ENCODE results near the gene WNT7A. TPM values are rescaled to one million over a fixed set of nuclear protein-coding genes. Genes with fewer than 3 reads are reported as not detected.

The WNT7A gene
- total RNA-seq, 1 experiment from 2014 or later = 0.34 TPM

GRCh38 chr3:13818919-13819318 lies 61.0 kb downstream of the WNT7A start:
- H3K9me3 ChIP-seq (ENCODE audit: control insufficient read depth in 1 of 2, insufficient read depth in 1 of 2, low read depth in 1 of 2, low read length in 2 of 2) = peaks cover 20 to 21% of the 10 kb centered on the region in 2 experiments; a peak in 3 of 4 replicates
- H3K27ac ChIP-seq (ENCODE audit: low read depth, low read length) = no peak overlapping the region
- no peak overlapping the region for H3K4me3 ChIP-seq (replicated peaks in 1 of 2; ENCODE audit: low read depth in 1 of 2, low read length in 2 of 2)
- ChIA-PET RAD21 (ENCODE audit: low non-redundant PET in 1 of 2, low total read pairs in 2 of 2, uncharacterized antibody in 2 of 2, unreplicated experiment in 2 of 2) (no interaction called here), POLR2A (no interaction called here), CTCF (no interaction called here)
- intact Hi-C loops (cut with micrococcal nuclease) = no loop called here
- H4K20me1 ChIP-seq (ENCODE audit: insufficient read depth) = no peaks in the 10 kb centered on the region
- ATAC-seq (no peak), DNase-seq (ENCODE audit: low read depth, low spot score) (no peak)
- H3K79me2 ChIP-seq (ENCODE audit: insufficient read depth, low read length) = no peaks in the 10 kb centered on the region
- no peaks in the 10 kb centered on the region for H3K27me3 ChIP-seq (ENCODE audit: insufficient read depth, low read length)
- H3K4me2 ChIP-seq (ENCODE audit: low read length) = no peak overlapping the region
- TF ChIP-seq SP1 (IDR thresholded peaks at IDR 0.05; ENCODE audit: low read depth) (no peak), POLR2A (IDR thresholded peaks at IDR 0.05; ENCODE audit: borderline replicate concordance, extremely low read depth, insufficient read depth, insufficient read length) (no peak), SIN3A (IDR thresholded peaks at IDR 0.05; ENCODE audit: low read depth) (no peak), CBX3 (IDR thresholded peaks at IDR 0.05; ENCODE audit: low read depth) (no peak)
- BruUV-seq (replicated peaks) = no TSS peak
- H2AFZ ChIP-seq (ENCODE audit: low read depth, low read length, poor library complexity, severe bottlenecking) = no peak overlapping the region
- H3K36me3 ChIP-seq (ENCODE audit: control insufficient read depth in 1 of 2, insufficient read depth in 2 of 2, low read length in 2 of 2) = no peaks in the 10 kb centered on the region
- peaks cover 0 to 33% of the 10 kb centered on the region in 2 experiments; a peak in 1 of 4 replicates for H3K4me1 ChIP-seq (ENCODE audit: control insufficient read depth in 1 of 2, insufficient read depth in 2 of 2, low read length in 2 of 2)
- H3K9me2 ChIP-seq (ENCODE audit: insufficient read depth) = no peaks in the 10 kb centered on the region
- H3K9ac ChIP-seq (ENCODE audit: low read length) = no peak overlapping the region

DNA sequence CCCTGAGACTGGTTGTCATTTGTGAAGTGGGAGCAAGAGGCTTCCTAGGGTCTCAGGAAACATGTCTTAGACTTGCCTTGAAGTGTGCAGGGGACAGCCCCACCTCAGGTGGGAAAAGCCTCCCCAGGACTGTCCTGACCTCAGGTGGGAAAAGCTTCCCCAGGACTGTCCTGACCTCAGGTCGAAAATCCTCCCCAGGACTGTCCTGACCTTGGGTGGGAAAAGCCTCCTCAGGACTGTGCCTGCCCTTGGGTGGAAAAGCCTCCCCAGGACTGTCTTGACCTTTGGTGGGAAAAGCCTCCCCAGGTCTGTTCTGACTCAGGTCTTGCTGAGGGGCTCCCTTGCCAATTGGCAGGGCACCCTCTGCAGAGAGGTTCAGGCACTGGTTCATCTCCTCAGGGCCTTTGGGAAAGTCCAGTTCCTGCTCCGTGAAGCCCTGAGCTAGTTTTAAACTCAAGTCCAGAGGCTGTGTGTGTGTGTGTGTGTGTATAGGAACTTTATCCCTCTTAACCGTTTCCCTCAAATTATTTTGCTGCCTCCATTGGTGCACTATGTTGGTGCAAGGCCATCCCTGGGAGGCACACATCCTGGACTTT lies 64.7 kb downstream of the WNT7A start:
- TF ChIP-seq JUND (IDR thresholded peaks at IDR 0.05) (no peak), ATF3 (IDR thresholded peaks at IDR 0.05) (no peak), CBX3 (IDR thresholded peaks at IDR 0.05; ENCODE audit: low read depth) (peak; percentile 90), REST (IDR thresholded peaks at IDR 0.05; ENCODE audit: low read depth) (no peak), CTCF (IDR thresholded peaks at IDR 0.05 in 2 of 3, conservative IDR thresholded peaks at IDR 0.05 in 1 of 3; ENCODE audit: borderline replicate concordance in 1 of 3, insufficient read depth in 1 of 3, low read depth in 2 of 3, low read length in 2 of 3) (no peak), POLR2A (IDR thresholded peaks at IDR 0.05; ENCODE audit: borderline replicate concordance, extremely low read depth, insufficient read depth, insufficient read length) (no peak), FOSL1 (IDR thresholded peaks at IDR 0.05; ENCODE audit: low read depth) (no peak), ZNF274 (IDR thresholded peaks at IDR 0.05; ENCODE audit: low read depth, low read length) (no peak)
- no peak overlapping the region for H3K4me2 ChIP-seq (ENCODE audit: low read length)
- ChIA-PET RAD21 (ENCODE audit: low non-redundant PET in 1 of 2, low total read pairs in 2 of 2, uncharacterized antibody in 2 of 2, unreplicated experiment in 2 of 2) (no interaction called here), CTCF (no interaction called here), POLR2A (no interaction called here)
- intact Hi-C loops (cut with micrococcal nuclease) = no loop called here
- H3K4me1 ChIP-seq (ENCODE audit: control insufficient read depth in 1 of 2, insufficient read depth in 2 of 2, low read length in 2 of 2) = no peaks in the 10 kb centered on the region
- no peaks in the 10 kb centered on the region for H3K36me3 ChIP-seq (ENCODE audit: control insufficient read depth in 1 of 2, insufficient read depth in 2 of 2, low read length in 2 of 2)
- no peak overlapping the region for H3K4me3 ChIP-seq (replicated peaks in 1 of 2; ENCODE audit: low read depth in 1 of 2, low read length in 2 of 2)
- no peaks in the 10 kb centered on the region for H4K20me1 ChIP-seq (ENCODE audit: insufficient read depth)
- H3K9me2 ChIP-seq (ENCODE audit: insufficient read depth) = no peaks in the 10 kb centered on the region
- H3K27me3 ChIP-seq (ENCODE audit: insufficient read depth, low read length) = no peaks in the 10 kb centered on the region
- no peak for DNase-seq (ENCODE audit: low read depth, low spot score)
- H2AFZ ChIP-seq (ENCODE audit: low read depth, low read length, poor library complexity, severe bottlenecking) = no peak overlapping the region
- H3K79me2 ChIP-seq (ENCODE audit: insufficient read depth, low read length) = no peaks in the 10 kb centered on the region
- H3K27ac ChIP-seq (ENCODE audit: low read depth, low read length) = no peak overlapping the region
- no TSS peak for BruUV-seq (replicated peaks)
- H3K9ac ChIP-seq (ENCODE audit: low read length) = no peak overlapping the region
- peaks cover 23 to 26% of the 10 kb centered on the region in 2 experiments; a peak in 3 of 4 replicates for H3K9me3 ChIP-seq (ENCODE audit: control insufficient read depth in 1 of 2, insufficient read depth in 1 of 2, low read depth in 1 of 2, low read length in 2 of 2)
- ATAC-seq = no peak
